OCI-LY7 (cell line): Measurements from ENCODE around the gene GNA12.

Experiments used
- EZH2phosphoT487 ChIP-seq: fragments of 200-600 bp; sonication (generic); IDR thresholded peaks from 2 replicates; pipeline ENCODE4 v1.6.1; 2018; ENCODE audit warnings: low read depth, borderline replicate concordance, mild to moderate bottlenecking, mixed run types, antibody characterized with exemption, low read length, moderate library complexity, mixed read lengths
- TF ChIP-seq, protein P1 (sequence below): fragments of 200-600 bp; sonication (generic); conservative IDR thresholded peaks from 2 replicates; pipeline ENCODE4 v1.5.1; 2014; ENCODE audit warnings: mild to moderate bottlenecking, antibody characterized with exemption, low read length, moderate library complexity, mixed read lengths

DNA sequence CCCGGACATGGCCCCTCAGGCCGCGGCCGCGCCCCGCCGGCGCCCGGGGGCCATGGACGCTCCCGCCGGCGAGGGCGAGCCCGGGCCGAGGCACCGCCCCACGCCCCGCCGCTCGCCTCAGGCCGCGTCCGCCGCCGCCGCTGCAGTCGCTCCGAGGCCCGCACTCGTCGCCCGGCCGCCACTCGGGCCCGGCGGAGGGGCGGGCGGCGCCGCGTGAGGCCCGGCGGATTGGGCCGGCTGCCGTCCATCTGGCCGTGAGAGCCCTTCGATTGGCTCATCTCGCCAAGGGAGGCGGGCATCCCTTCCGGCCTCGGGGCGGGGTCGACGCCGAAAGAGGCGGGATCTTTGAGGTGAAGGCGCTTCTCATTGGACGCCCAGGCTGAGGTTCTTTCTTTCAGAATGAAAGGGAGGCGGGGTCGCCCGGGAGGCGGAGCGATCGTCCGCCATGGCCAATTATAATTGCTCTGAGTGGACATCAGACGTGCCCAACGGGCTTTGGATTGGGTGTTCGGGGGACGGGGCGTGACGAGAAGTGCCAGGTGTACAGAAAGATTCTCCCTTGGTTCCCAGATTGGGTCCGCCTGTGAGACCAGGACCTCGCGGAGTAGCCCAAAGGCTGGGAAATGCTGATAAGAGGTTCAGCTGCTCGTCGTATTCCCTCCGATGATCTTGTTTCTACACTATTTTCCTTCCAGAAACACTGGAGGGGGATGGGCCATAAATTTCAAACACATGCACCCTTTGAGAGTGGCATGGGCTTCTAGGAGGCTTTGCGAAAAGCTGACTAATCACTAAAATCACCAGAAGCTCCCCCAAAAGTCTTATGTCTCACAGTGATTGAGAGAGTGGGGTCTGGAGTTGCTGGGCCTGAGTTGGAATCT, at the start of gene GNA12:
- TF ChIP-seq, protein P1, sequence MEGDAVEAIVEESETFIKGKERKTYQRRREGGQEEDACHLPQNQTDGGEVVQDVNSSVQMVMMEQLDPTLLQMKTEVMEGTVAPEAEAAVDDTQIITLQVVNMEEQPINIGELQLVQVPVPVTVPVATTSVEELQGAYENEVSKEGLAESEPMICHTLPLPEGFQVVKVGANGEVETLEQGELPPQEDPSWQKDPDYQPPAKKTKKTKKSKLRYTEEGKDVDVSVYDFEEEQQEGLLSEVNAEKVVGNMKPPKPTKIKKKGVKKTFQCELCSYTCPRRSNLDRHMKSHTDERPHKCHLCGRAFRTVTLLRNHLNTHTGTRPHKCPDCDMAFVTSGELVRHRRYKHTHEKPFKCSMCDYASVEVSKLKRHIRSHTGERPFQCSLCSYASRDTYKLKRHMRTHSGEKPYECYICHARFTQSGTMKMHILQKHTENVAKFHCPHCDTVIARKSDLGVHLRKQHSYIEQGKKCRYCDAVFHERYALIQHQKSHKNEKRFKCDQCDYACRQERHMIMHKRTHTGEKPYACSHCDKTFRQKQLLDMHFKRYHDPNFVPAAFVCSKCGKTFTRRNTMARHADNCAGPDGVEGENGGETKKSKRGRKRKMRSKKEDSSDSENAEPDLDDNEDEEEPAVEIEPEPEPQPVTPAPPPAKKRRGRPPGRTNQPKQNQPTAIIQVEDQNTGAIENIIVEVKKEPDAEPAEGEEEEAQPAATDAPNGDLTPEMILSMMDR: no peak
- no peak for TF ChIP-seq EZH2phosphoT487
